ENCODE measurements around the gene OAS2. TPM values are rescaled to one million over a fixed set of nuclear protein-coding genes. Genes with fewer than 3 reads are reported as not detected.

Gene OAS2
- total RNA-seq, 1 donor from 2014 or later: 8.0 TPM

GRCh38 chr12:113050795-113051194 lies 72.5 kb downstream of the OAS2 start:
- Histone ChIP-seq H3K9me3 (no peaks in the 10 kb centered on the region), H3K36me3 (no peaks in the 10 kb centered on the region), H3K27me3 (no peaks in the 10 kb centered on the region), H3K27ac (no peak overlapping the region), H3K4me3 (no peak overlapping the region), H3K4me1 (no peaks in the 10 kb centered on the region)
- intact Hi-C loops (cut with DNase I): no loop called here
- no peak for TF ChIP-seq CTCF (IDR thresholded peaks at IDR 0.05)
- DNase-seq (ENCODE audit: low spot score in 2 of 2): no peak

- no peak for TF ChIP-seq CTCF (IDR thresholded peaks at IDR 0.05)
- H3K27ac ChIP-seq: no peak overlapping the region
- H3K27me3 ChIP-seq: no peaks in the 10 kb centered on the region
- H3K4me1 ChIP-seq: peaks cover 0 to 2% of the 10 kb centered on the region in 2 donors
- intact Hi-C loops (cut with DNase I): no loop called here
- no peaks in the 10 kb centered on the region for H3K36me3 ChIP-seq
- no peaks in the 10 kb centered on the region for H3K9me3 ChIP-seq
- DNase-seq (ENCODE audit: low spot score in 2 of 2): no peak
- H3K4me3 ChIP-seq: no peak overlapping the region
Measured at GRCh38 chr12:113051759-113052158, 73.4 kb downstream of the OAS2 start.

- no peak for TF ChIP-seq CTCF (IDR thresholded peaks at IDR 0.05)
- Histone ChIP-seq H3K9me3 (no peaks in the 10 kb centered on the region), H3K4me1 (peaks cover 0 to 8% of the 10 kb centered on the region in 2 donors), H3K4me3 (no peak overlapping the region), H3K27ac (no peak overlapping the region), H3K36me3 (no peaks in the 10 kb centered on the region), H3K27me3 (peaks cover 4% of the 10 kb centered on the region)
- intact Hi-C loops (cut with DNase I): no loop called here
- DNase-seq (ENCODE audit: low spot score in 2 of 2): no peak
Measured at GRCh38 chr12:113052326-113052725, 74.0 kb downstream of the OAS2 start.

GRCh38 chr12:113054948-113055486 lies 76.7 kb downstream of the OAS2 start:
- no peak for TF ChIP-seq CTCF (IDR thresholded peaks at IDR 0.05)
- Histone ChIP-seq H3K4me3 (no peak overlapping the region), H3K4me1 (peaks cover 0 to 9% of the 10 kb centered on the region in 2 donors), H3K27me3 (peaks cover 7% of the 10 kb centered on the region), H3K36me3 (no peaks in the 10 kb centered on the region), H3K27ac (no peak overlapping the region), H3K9me3 (no peaks in the 10 kb centered on the region)
- intact Hi-C loops (cut with DNase I): no loop called here
- no peak for DNase-seq (ENCODE audit: low spot score in 2 of 2)

- Histone ChIP-seq H3K27me3 (peaks cover 7% of the 10 kb centered on the region), H3K36me3 (no peaks in the 10 kb centered on the region), H3K4me1 (peaks cover 0 to 9% of the 10 kb centered on the region in 2 donors), H3K9me3 (no peaks in the 10 kb centered on the region), H3K27ac (no peak overlapping the region), H3K4me3 (no peak overlapping the region)
- intact Hi-C loops (cut with DNase I): no loop called here
- no peak for TF ChIP-seq CTCF (IDR thresholded peaks at IDR 0.05)
- DNase-seq (ENCODE audit: low spot score in 2 of 2): no peak
Measured at GRCh38 chr12:113055594-113056380, 77.5 kb downstream of the OAS2 start.
